OCI-LY3 (cell line): Measurements from ENCODE around the gene CREB3L1.

ENCODE experiments used
- H2AFZ ChIP-seq: fragments of 200-600, 300-600 bp; shearing (Covaris generic); 2 replicates; pipeline ENCODE4 v1.6.0; 2014; ENCODE audit warnings: antibody characterized with exemption, low read depth, low read length
- H3K27ac ChIP-seq: fragments of 200-600, 300-600 bp; sonication (generic); 2 replicates; pipeline ENCODE4 v1.5.1; 2014; ENCODE audit warnings: mild to moderate bottlenecking, low read length, moderate library complexity, mixed read lengths
- H3K27me3 ChIP-seq: fragments of 200-600, 300-600 bp; sonication (generic); 2 replicates; pipeline ENCODE4 v1.6.1; 2014; ENCODE audit warnings: low read depth, low read length, mixed read lengths
- H3K36me3 ChIP-seq: fragments of 200-600, 300-600 bp; sonication (generic); replicated peaks from 2 replicates; pipeline ENCODE3; 2014; ENCODE audit warnings: low read depth, low read length, mixed read lengths
- H3K4me1 ChIP-seq: fragments of 300-600, 200-600 bp; sonication (generic); 2 replicates; pipeline ENCODE4 v1.6.1; 2014; ENCODE audit warnings: low read length, mixed read lengths
- H3K4me2 ChIP-seq: fragments of 200-600, 300-600 bp; sonication (generic); 2 replicates; pipeline ENCODE4 v1.6.1; 2014; ENCODE audit warnings: low read length, mixed read lengths
- H3K4me3 ChIP-seq: fragments of 300-600, 200-600 bp; sonication (generic); 2 replicates; pipeline ENCODE4 v1.5.1; 2014; ENCODE audit warnings: antibody characterized with exemption, mild to moderate bottlenecking, low read length, moderate library complexity
- H3K79me2 ChIP-seq: fragments of 300-600, 200-600 bp; shearing (Covaris generic); 2 replicates; pipeline ENCODE4 v1.6.1; 2014; ENCODE audit warnings: mild to moderate bottlenecking, low read length, mixed read lengths
- H3K9ac ChIP-seq: fragments of 300-600, 200-600 bp; shearing (Covaris generic); 2 replicates; pipeline ENCODE4 v1.6.0; 2014; ENCODE audit warnings: mild to moderate bottlenecking, low read length, moderate library complexity
- H3K9me3 ChIP-seq: fragments of 200-600, 300-600 bp; shearing (Covaris generic); 2 replicates; pipeline ENCODE4 v1.6.1; 2014; ENCODE audit warnings: low read length, mixed read lengths; ENCODE audit not compliant: insufficient read depth
- H4K20me1 ChIP-seq: fragments of 200-600, 300-600 bp; sonication (generic); 2 replicates; pipeline ENCODE4 v1.6.1; 2016; ENCODE audit warnings: low read length, mixed read lengths; ENCODE audit not compliant: insufficient read depth
- CTCF ChIP-seq: fragments of 200-600, 300-600 bp; sonication (generic); IDR thresholded peaks from 2 replicates; pipeline ENCODE4 v1.5.1; 2014; ENCODE audit warnings: antibody characterized with exemption, low read length, low read depth
- EZH2phosphoT487 ChIP-seq: fragments of 200-600 bp; shearing (Covaris generic); IDR thresholded peaks from 2 replicates; pipeline ENCODE4 v1.6.1; 2018; ENCODE audit warnings: antibody characterized with exemption, mixed run types, low read depth

CREB3L1 gene

DNA sequence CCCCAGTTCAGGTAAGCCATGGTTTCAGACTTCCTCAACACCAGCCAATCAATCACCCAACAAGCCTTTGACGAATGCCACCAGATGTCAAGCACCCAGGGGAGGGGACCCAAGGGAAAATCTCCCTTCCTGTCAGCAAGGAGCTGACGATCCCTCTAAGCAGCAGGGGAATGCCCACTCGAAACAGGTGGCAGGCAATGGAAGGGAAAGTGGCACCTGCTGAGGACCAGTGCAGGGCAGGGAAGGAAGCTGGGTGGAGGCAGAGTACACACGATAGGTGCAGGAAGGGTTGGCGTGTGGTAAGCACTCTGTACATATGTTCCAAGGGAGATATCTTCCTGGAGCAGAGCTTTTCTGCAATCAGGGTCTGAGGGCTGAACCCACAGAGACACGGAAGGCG, 11.7 kb upstream of the CREB3L1 start:
- Histone ChIP-seq H3K36me3 (no peaks in the 10 kb centered on the region), H3K27ac (peak overlapping the region; percentile 96), H3K4me1 (peaks cover 86% of the 10 kb centered on the region), H3K9me3 (no peaks in the 10 kb centered on the region), H3K4me3 (peak overlapping the region; percentile 52), H3K9ac (peak overlapping the region; percentile 63), H2AFZ (peak overlapping the region; percentile 56; the same call in 1 of the 2 replicates), H3K4me2 (peak overlapping the region; percentile 74), H3K27me3 (no peaks in the 10 kb centered on the region), H4K20me1 (no peaks in the 10 kb centered on the region), H3K79me2 (no peaks in the 10 kb centered on the region)
- TF ChIP-seq CTCF: peak; percentile 45
- TF ChIP-seq EZH2phosphoT487: no peak

DNA sequence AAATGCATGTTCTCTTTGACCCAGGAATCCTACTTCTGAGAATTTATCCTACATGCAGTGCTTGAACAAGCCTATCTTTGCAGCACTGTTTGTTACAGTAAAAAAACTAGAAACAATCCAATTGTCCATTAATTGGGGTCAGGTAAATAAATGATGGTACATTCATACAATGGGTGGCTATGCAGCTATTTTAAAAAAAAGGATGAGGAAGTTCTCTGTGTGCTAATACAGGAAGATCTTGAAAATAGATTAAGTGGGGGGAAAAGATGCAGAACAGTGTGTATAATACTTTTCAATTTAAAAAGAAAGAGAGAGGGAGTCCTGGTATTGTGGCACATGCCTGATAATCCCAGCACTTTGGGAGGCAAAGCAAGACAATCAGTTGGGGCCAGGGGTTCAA, 9.5 kb upstream of the CREB3L1 start:
- H3K4me2 ChIP-seq: 0 out of 2 replicates have a peak overlapping the region, but pooled peaks have one; percentile 7
- H3K9ac ChIP-seq: no peak overlapping the region
- H3K9me3 ChIP-seq: no peaks in the 10 kb centered on the region
- H3K4me3 ChIP-seq: no peak overlapping the region
- H3K27ac ChIP-seq: peak overlapping the region; percentile 96
- no peaks in the 10 kb centered on the region for H4K20me1 ChIP-seq
- no peak for TF ChIP-seq CTCF
- TF ChIP-seq EZH2phosphoT487: no peak
- H3K27me3 ChIP-seq: no peaks in the 10 kb centered on the region
- H3K4me1 ChIP-seq: peaks cover 89% of the 10 kb centered on the region
- no peaks in the 10 kb centered on the region for H3K79me2 ChIP-seq
- no peak overlapping the region for H2AFZ ChIP-seq
- H3K36me3 ChIP-seq: no peaks in the 10 kb centered on the region

GRCh38 chr11:46270684-46271083, 6.8 kb upstream of the CREB3L1 start:
- peak overlapping the region; percentile 50 for H3K4me2 ChIP-seq
- H3K79me2 ChIP-seq: no peaks in the 10 kb centered on the region
- H3K36me3 ChIP-seq: no peaks in the 10 kb centered on the region
- H3K27me3 ChIP-seq: no peaks in the 10 kb centered on the region
- TF ChIP-seq CTCF (no peak), EZH2phosphoT487 (no peak)
- peak overlapping the region; percentile 21; the same call in 1 of the 2 replicates for H3K4me3 ChIP-seq
- peak overlapping the region; percentile 56 for H3K27ac ChIP-seq
- no peaks in the 10 kb centered on the region for H3K9me3 ChIP-seq
- peak overlapping the region; percentile 33; the same call in 1 of the 2 replicates for H3K9ac ChIP-seq
- H2AFZ ChIP-seq: 0 out of 2 replicates have a peak overlapping the region, but pooled peaks have one; percentile 5
- H3K4me1 ChIP-seq: peaks cover 69% of the 10 kb centered on the region
- no peaks in the 10 kb centered on the region for H4K20me1 ChIP-seq

- Histone ChIP-seq H3K9me3 (no peaks in the 10 kb centered on the region), H3K4me2 (peak overlapping the region; percentile 50), H2AFZ (0 out of 2 replicates have a peak overlapping the region, but pooled peaks have one; percentile 3), H3K4me3 (no peak overlapping the region), H3K4me1 (peaks cover 61% of the 10 kb centered on the region), H4K20me1 (no peaks in the 10 kb centered on the region), H3K9ac (peak overlapping the region; percentile 23; the same call in 1 of the 2 replicates), H3K79me2 (no peaks in the 10 kb centered on the region), H3K36me3 (no peaks in the 10 kb centered on the region), H3K27me3 (no peaks in the 10 kb centered on the region), H3K27ac (peak overlapping the region; percentile 56)
- TF ChIP-seq EZH2phosphoT487 (no peak), CTCF (no peak)
Measured at GRCh38 chr11:46271407-46271806, 6.1 kb upstream of the CREB3L1 start.
